GM19025 (cell line): ENCODE measurements around the gene MEGF11.

Experiments used
- ATAC-seq: cut with Tn5 transposase; IDR thresholded peaks from one replicate; pipeline ENCODE4 v1.9.1; 2021; ENCODE audit warnings: mild to moderate bottlenecking, low read depth, moderate library complexity; ENCODE audit not compliant: unreplicated experiment

MEGF11 gene

GRCh38 chr15:66130496-66131034, 123.0 kb downstream of the MEGF11 start:
- no peak for ATAC-seq

DNA sequence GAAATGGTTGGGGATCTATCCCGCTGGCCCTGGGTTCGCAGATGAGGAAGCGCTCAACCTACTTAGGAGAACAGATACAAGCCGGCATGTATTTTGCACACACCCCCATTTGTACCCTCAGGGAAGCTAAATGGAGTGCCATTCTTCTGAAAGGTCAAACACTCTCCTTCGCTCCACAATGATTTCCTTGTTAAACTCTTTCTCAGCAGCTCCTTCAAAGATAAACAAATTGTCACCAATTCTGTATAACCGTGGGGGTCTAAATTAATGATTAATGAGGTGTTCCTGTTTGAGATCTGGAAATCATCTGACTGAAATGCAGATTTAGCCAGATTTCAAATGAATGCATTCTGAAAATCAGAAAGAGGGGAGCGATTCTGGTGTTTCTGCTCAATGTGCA, 124.0 kb downstream of the MEGF11 start:
- ATAC-seq, result no peak

DNA sequence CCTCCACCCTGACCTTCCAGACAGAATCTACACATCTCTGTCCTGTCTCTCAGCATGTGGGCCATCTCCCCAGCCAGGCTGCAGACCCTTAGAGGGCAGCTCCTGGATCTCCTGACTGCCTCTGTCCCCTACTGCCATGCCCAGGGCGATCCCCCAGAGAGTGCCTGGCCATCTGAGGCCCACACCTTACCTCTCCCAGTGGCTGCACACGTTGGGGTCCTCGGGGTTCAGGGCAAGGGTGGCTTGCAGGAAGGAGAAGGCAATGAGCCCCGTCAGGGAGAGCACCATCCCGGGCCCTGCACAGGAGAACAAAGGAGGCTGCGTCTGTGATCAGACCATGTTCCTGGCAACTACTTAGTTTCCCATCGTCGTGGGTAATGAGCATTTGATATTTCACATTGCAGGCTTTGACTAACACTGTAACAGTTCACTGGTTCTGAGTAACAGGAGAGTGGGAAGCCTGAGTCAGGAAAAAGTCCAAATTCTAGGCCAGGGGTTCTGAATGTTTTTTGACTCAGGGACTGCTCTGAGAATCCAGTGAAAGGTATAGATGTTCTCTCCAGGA, 125.4 kb downstream of the MEGF11 start:
- ATAC-seq, result no peak

DNA sequence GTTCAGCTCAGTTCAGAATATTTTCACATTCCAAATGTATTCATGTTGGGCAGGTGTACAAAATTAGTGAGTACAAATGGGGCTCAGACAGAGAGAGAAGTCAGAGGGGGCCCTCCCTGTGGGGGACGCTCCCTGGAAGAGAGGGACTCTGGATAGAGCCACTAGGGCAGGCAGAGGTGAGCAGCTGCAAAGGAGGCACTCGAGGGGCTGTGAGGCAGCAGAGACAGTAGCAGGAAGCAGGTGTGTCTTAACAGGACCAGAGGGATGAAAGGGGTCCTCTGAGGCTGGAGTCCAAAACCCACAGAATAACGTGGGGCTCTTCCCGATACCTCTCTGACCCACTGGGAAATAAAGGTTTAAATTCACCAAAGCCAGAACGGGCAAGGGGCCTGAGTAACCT, 127.1 kb downstream of the MEGF11 start:
- no peak for ATAC-seq

DNA sequence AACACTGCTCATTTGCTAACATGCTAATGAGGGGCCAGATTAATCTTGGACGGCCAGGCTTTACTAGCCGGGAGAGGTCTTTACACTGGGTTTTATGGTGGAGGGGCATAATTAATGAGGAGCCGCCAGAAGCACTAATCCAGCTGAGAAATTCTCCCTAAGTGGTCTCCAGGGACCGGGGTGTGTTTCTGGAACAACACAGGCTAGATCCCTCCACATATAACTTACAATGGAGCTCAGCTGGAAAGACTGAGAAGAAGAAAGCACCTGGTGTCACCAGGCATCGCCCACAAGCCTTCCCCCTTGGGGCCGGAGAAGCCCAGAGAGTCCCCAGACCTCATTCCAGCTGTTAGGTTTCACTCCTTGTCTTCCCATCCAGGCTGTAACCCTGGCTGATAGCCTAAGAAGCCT, 127.5 kb downstream of the MEGF11 start:
- ATAC-seq, result no peak

DNA sequence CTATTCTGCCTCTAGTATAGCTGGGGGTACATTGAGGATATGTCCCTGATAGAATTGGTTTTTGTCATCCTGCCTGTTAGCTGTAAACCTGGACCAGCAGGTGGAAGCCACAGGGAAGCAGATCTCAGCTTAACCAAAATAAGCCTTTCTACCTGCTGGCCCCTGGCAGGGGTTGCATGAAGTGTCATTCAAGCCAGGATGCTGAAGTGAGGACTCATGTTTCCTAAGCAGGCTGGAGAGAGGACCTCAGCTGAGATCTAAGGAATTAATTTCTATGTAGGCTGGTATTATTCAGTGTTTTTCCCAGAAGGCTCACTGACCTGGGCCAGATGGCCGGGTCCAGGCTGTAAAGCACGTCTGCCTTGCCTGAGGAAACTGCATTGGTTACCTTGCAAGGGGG, 128.9 kb downstream of the MEGF11 start:
- ATAC-seq, result no peak

DNA sequence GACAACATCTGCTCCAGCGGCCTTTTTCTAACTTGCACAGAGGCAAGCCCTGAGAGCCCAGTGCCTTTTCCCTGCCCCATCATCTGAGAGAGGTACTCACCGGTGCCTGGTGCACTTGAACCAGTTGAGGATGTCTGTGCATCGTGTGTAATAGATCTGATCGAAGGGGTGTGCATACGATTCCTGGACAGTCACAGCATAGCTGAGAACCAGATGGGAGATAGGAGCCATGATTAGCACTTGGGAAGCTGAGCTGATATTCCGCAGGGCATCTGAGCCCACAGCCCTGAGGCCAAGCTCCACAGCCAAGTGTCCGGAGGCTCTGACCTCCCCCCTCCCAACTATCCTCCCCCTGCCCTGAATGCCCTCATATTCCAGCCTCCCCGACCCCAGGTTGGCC, 129.8 kb downstream of the MEGF11 start:
- no peak for ATAC-seq

- ATAC-seq, result no peak
These were observed 133.1 kb downstream of the MEGF11 start for GRCh38 chr15:66120422-66120821.

DNA sequence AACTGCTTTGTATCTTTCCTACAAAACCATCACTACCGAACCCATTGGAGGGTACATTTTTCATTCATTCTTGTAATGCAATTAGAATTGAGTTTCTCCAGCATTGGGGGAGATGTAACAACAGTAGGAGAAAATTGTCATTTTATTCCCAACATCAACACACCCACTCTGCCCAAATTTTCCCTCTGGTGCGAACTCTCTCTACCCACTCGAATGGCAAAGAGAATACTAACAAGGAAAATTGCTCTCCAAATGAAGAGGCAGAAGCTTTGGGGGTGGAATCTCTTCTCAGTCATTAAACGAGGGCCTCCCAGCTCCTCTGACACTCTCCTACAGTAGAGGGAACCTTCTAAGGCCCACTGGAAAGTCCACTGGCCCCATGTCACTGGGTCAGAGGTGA, 135.7 kb downstream of the MEGF11 start:
- ATAC-seq, result no peak

DNA sequence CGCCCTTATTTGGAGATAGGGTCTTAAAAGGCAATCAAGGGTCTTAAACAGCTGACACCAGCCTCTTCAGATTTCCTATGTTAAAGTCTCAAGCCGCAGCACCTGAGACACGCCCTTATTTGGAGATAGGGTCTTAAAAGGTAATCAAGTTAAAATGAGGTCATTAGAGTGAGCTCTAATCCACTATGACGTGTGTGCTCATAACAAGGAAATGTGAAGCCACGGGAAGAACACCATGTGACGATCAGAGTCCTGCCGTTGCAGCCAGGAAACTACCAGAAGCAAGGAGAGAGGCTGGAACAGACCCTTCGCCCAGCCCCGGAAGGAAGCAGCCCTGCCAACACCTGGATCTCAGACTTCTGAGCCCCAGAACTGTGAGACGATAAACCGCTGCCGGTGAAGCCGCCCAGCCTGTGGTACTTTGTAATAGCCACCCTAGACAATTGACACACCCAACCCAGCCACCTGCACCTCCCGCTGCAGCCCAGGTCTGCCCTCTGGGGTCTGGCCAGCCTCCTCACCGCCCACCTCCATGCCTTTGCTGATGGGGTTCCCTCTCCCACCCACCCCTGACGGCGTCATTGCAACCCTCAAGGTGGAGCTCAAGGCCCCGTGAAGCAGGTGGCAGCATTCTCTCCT, 137.9 kb downstream of the MEGF11 start:
- ATAC-seq, result no peak

GRCh38 chr15:66114863-66115425, 138.6 kb downstream of the MEGF11 start:
- no peak for ATAC-seq

- no peak for ATAC-seq
These were observed 141.2 kb downstream of the MEGF11 start for GRCh38 chr15:66112388-66112787.

- ATAC-seq, result no peak
These were observed 142.2 kb downstream of the MEGF11 start for GRCh38 chr15:66111363-66111762.

GRCh38 chr15:66110864-66111263, 142.7 kb downstream of the MEGF11 start:
- ATAC-seq, result no peak

- ATAC-seq, result no peak
These were observed 143.7 kb downstream of the MEGF11 start for GRCh38 chr15:66109826-66110225.

GRCh38 chr15:66108483-66109265, 144.9 kb downstream of the MEGF11 start:
- ATAC-seq, result no peak

DNA sequence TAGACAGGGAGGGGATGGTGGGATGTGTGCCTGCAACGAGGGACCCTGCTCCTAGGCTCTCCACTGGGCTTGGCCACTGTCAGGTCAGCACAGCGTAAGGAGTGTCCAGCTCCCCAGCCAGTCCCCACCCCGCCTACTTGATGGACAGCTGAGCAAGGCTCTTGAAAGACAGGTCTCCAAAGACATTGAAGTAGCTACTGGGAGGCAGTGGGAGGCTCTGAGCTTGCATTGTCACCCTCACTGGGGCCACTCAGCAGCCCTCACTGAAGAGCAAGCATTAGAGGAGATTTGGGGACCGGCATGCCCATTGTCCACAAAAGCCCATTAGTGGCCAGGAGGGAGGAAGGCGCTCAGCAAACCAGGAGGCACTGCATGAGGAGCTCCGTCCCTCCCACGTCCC, 146.5 kb downstream of the MEGF11 start:
- no peak for ATAC-seq

- ATAC-seq, result no peak
These were observed 148.0 kb downstream of the MEGF11 start for GRCh38 chr15:66105286-66106265.

DNA sequence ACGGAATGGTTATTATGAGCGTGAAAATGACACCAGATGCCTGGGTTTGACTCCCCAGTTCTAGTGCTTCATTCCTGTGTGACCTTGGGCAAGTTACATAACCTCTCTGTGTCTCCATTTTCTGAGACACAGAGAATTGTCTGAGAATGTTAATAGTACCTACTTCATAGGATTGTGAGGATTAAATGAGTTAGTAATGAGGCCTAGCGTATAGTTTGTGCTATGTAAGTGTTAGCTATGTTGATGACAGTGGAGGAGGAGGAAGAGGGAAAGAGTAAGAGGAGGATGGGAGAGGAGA, 150.3 kb downstream of the MEGF11 start:
- ATAC-seq, result no peak

- ATAC-seq, result no peak
These were observed 150.8 kb downstream of the MEGF11 start for GRCh38 chr15:66102563-66103292.
